K562 (cell line): ENCODE data around the gene ACOT2.

Experiments used
- ATF7 ChIP-seq: fragments of 450-650 bp; IDR thresholded peaks from 2 replicates; pipeline ENCODE4 v1.7.1; 2014; ENCODE audit warnings: mild to moderate bottlenecking, moderate library complexity
- BMI1 ChIP-seq: fragments of 150-350 bp; IDR thresholded peaks from 2 replicates; pipeline ENCODE4 v1.6.1; 2014; ENCODE audit warnings: low read length
- CTCF ChIP-seq, 3 experiments: IDR thresholded peaks in 2 of 3; conservative IDR thresholded peaks in 1 of 3; 2 replicates each; pipeline ENCODE4 v1.5.1; 2011 to 2012; ENCODE audit warnings: low read length in 3 of 3, mild to moderate bottlenecking in 3 of 3, control low read depth in 2 of 3, improper control_type of control experiment in 1 of 3, inconsistent platforms in 1 of 3, low read depth in 1 of 3, mixed read lengths in 1 of 3, moderate library complexity in 1 of 3; ENCODE audit not compliant: insufficient read depth in 2 of 3
- FOXK2 ChIP-seq, 2 experiments: fragments of 450-650 bp; IDR thresholded peaks in 1 of 2; conservative IDR thresholded peaks in 1 of 2; 2 replicates each; pipeline ENCODE4 v1.6.1; 2016; ENCODE audit warnings: low read depth in 2 of 2, mild to moderate bottlenecking in 1 of 2
- JUNB ChIP-seq: fragments of 450-650 bp; formaldehyde crosslinking; conservative IDR thresholded peaks from 2 replicates; pipeline ENCODE4 v1.4.0; 2020; ENCODE audit warnings: mild to moderate bottlenecking
- SFPQ ChIP-seq: fragments of 200-400 bp; formaldehyde crosslinking; IDR thresholded peaks from 2 replicates; pipeline ENCODE4 v1.6.1; 2017; ENCODE audit warnings: mild to moderate bottlenecking, low read depth, low read length, moderate library complexity
- SNAPC5 ChIP-seq: fragments of 250-450 bp; sonication (Bioruptor Pico); IDR thresholded peaks from 2 replicates; pipeline ENCODE4 v1.8.0; 2021; ENCODE audit warnings: moderate library complexity, mild to moderate bottlenecking, inconsistent platforms
- THAP12 ChIP-seq: fragments of 250-450 bp; sonication (Bioruptor Pico); IDR thresholded peaks from 2 replicates; pipeline ENCODE4 v1.9.0; 2021; ENCODE audit warnings: mild to moderate bottlenecking, inconsistent platforms
- ZBTB49 ChIP-seq: sonication (generic); formaldehyde crosslinking; IDR thresholded peaks from 2 replicates; pipeline ENCODE4 v1.8.0; 2022; ENCODE audit warnings: missing genetic modification reagents, mild to moderate bottlenecking, borderline replicate concordance
- ZKSCAN1 ChIP-seq: fragments of 150-350 bp; IDR thresholded peaks from 2 replicates; pipeline ENCODE4 v1.6.1; 2016; ENCODE audit warnings: low read depth, low read length
- ZNF274 ChIP-seq: IDR thresholded peaks from 2 replicates; pipeline ENCODE4 v1.6.1; 2011; ENCODE audit warnings: low read depth, mild to moderate bottlenecking, low read length, moderate library complexity, borderline replicate concordance
- ZNF449 ChIP-seq: fragments of 250-450 bp; sonication (Bioruptor Pico); IDR thresholded peaks from 2 replicates; pipeline ENCODE4 v1.8.0; 2022; ENCODE audit warnings: moderate library complexity, mild to moderate bottlenecking, inconsistent platforms

- TF ChIP-seq ZBTB49 (CRISPR knock-in tag), result no peak
- no peak for TF ChIP-seq SFPQ
- no peak for TF ChIP-seq ATF7
- no peak for TF ChIP-seq FOXK2 (conservative IDR thresholded peaks at IDR 0.05 in 1 of 2, IDR thresholded peaks at IDR 0.05 in 1 of 2; ENCODE audit: low read depth in 2 of 2)
- no peak for TF ChIP-seq SNAPC5 (CRISPR knock-in tag)
- TF ChIP-seq JUNB (CRISPR knock-in tag), result no peak
- no peak for TF ChIP-seq THAP12 (CRISPR knock-in tag)
- no peak for TF ChIP-seq ZNF449 (CRISPR knock-in tag)
- no peak for TF ChIP-seq BMI1
- TF ChIP-seq ZNF274, result no peak
- no peak for TF ChIP-seq ZKSCAN1
- no peak for TF ChIP-seq CTCF (IDR thresholded peaks at IDR 0.05 in 2 of 3, conservative IDR thresholded peaks at IDR 0.05 in 1 of 3; ENCODE audit: insufficient read depth in 2 of 3, low read depth in 1 of 3, low read length in 3 of 3)
Measured at GRCh38 chr14:73588695-73589094, 19.7 kb downstream of the ACOT2 start.
